Activated naive CD4-positive, alpha-beta T cell treated with anti-CD3 and anti-CD28 coated beads, Interleukin-2, amount 50 U/mL, for 16 hours (primary cell): ENCODE data around the gene FBXL2.
"Not testable (repeated sequence)": the region's sequence is repeated elsewhere in the genome, so short reads cannot be mapped to it uniquely, and the experiment has no call there.

Experiments used
- DNase-seq: peaks from one replicate; pipeline ENCODE4 v3.0.0-alpha.2; 2020

FBXL2 gene

GRCh38 chr3:33317963-33318709 lies 40.9 kb downstream of the FBXL2 start:
- no peak for DNase-seq

GRCh38 chr3:33318710-33319380 lies 41.6 kb downstream of the FBXL2 start:
- DNase-seq, result no peak

GRCh38 chr3:33322412-33322811 lies 45.2 kb downstream of the FBXL2 start:
- DNase-seq, result no peak

DNA sequence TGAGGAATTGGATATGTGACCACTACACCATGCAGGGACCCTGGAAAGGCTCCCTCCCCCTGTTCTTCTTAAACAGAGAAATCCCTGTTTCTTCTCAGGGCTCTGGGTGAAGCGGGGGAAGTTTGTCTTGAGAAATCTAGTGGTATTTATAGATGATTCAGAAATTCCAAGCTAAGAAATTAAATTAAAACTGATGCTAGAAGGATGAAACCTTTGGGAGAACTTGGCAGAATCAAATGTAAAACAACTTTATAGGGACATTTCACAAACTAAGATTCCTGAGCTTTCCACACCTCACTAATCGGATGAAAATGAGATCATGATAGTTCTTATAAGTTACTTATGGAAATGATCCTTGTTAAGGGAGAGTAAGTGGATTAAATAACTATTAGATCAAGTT lies 54.2 kb downstream of the FBXL2 start:
- DNase-seq, result no peak

GRCh38 chr3:33334364-33334763 lies 57.1 kb downstream of the FBXL2 start:
- DNase-seq, result no peak

- DNase-seq, result not testable (repeated sequence)
These were observed 61.8 kb downstream of the FBXL2 start for GRCh38 chr3:33338936-33339465.

DNA sequence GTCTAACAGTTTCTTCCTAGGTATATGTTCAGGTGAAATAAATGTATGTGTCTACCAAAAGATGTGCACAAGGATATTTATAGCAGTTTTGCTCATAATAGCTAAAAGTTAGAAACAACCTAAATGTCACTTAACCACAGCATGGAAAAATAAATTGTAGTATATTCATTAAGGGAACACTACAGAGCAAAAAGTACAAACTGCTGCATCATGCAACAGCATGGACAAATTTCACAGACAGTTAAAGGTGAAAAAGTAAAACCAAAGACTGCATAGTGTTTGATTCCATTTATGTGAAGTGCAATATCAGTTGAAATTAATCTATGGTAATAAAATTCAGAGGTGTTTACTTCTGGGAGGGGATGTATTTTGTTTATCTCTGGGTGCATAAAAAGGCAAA lies 62.5 kb downstream of the FBXL2 start:
- no peak for DNase-seq

- DNase-seq, result no peak
These were observed 78.4 kb downstream of the FBXL2 start for GRCh38 chr3:33355611-33356010.

GRCh38 chr3:33358172-33358781 lies 81.0 kb downstream of the FBXL2 start:
- DNase-seq, result no peak

GRCh38 chr3:33360136-33360825 lies 83.0 kb downstream of the FBXL2 start:
- no peak for DNase-seq

- DNase-seq, result no peak
These were observed 86.0 kb downstream of the FBXL2 start for GRCh38 chr3:33363113-33363800.

DNA sequence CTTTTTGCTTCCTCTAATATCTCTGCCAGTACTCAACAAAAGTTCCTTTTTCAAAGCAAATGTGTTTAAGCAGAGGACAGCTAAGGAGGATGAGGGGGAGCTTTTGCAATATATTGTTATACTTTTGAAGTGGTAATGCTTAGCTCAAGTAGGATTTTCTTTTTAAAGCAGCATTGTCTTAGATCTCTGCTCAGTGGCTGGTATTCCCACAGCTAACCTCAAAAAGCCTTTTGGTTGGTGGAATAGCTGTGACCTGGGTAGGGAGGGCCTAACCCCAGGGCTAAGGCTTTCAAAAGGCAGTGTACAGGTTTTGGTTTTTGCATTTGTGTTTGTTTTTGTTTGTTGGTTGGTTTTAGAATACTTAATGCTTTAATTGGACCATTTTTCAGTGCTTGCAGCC lies 86.8 kb downstream of the FBXL2 start:
- DNase-seq, result no peak

DNA sequence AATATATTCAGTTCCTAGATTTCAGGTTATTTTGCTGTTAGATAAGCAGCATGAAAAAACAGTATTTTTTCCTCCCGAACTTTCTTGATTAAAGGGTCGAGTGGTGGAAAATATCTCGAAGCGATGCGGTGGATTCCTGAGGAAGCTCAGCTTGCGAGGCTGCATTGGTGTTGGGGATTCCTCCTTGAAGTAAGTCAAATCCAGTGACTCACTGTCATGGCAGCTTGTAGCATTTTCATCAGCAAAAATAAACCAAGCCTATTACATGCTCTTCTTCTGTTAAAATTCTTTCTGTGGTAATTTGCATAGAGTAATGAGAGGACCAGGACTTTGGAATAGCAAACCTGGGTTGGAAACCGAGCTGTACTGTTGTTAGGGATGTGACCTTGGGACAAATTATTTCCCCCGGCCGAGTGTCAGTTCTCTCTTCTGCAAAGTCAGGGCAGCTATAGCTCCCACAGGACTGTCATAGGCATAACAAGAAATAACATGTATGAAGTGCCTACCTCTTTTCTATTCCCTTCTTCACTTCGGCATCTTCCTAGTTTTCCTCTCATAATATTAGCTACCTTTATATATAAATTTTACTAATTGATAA lies 87.4 kb downstream of the FBXL2 start:
- no peak for DNase-seq

DNA sequence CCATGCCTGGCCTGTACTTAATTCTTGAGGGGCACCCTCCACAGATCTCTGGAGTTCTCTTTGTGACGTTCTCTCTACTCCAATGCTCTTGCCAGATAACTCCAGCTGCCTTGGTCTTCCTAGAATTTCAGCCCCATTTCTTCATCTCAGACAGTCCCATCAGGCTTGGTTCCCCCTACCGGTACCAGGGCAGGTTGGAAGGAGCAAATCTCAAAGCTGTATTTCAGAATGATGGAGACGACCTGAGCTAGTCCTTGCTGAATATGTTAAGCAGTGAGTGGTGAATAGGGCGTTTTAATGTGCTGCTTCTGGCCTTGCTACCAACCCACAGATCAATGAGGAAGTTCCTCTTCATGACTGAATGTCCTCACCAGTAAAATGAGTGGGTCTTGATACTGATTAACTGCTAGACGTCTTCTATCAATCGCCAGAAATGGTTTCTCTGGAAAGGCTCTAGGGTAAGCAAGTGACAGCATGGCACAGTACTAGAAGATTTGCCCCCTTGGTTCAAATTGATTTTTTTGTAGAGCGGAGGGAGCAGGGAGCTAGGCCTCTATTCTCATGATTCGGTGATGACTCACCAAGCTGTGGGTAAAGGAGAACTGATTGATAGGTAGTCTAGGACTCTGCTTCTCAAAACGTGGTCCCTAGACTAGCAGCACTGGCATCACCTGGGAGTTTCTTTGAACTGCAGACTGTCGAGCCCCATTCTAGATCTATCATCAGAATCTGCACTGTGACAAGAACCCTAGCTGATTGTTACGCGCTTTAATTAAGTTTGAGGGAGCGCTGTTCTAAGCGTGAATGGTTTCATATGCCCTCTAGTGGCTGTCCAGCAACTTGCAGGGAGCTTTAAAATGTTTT lies 95.2 kb downstream of the FBXL2 start:
- DNase-seq, result peak; percentile 31

- DNase-seq, result no peak
These were observed 95.8 kb downstream of the FBXL2 start for GRCh38 chr3:33373082-33373437.

DNA sequence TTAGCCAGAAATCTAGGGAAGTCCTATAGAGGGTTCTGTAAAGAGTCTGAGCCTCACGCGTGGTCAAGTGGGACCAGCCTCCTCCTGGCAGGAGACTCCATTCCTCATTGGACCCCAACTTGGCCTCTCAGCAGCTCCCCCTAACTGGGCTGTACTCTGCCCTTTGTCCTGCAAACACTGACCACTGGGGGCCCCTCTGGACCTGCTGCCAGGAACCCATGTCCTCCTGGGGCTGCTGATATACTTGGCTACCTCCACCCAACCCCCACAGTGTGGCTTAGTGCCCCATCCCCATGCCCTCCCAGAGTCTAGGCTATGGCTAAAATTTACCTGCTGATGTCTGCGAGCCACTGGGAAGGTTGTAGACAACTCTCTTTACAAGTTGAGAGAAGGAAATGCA lies 100.2 kb downstream of the FBXL2 start:
- no peak for DNase-seq

GRCh38 chr3:33377931-33378330 lies 100.7 kb downstream of the FBXL2 start:
- no peak for DNase-seq

- no peak for DNase-seq
These were observed 103.4 kb downstream of the FBXL2 start for GRCh38 chr3:33380653-33381052.

- no peak for DNase-seq
These were observed 106.7 kb downstream of the FBXL2 start for GRCh38 chr3:33383951-33384350.

GRCh38 chr3:33385423-33385822 lies 108.2 kb downstream of the FBXL2 start:
- DNase-seq, result no peak

DNA sequence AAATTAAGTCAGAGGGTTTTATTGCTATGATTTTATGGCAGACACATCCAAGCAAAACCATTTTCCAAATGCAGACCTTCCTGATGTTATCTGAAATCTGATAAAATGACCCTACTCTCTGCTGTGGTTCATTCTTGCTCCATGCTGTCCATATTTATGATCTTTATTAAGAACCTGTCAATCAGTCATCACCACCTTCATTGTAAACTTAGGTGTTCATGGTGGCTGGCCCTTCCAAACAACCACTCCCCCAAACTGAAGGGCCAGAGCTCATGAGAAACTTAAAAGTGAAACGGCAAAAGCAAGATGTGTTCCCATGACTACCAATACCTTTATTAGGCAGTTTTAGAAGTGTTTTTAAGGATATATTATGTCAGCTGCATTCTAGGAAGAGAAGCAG lies 109.4 kb downstream of the FBXL2 start:
- no peak for DNase-seq
